ENCODE measurements around the gene GRIK4.
"Not testable (repeated sequence)": the region's sequence is repeated elsewhere in the genome, so short reads cannot be mapped to it uniquely, and the experiment has no call there.

Gene GRIK4

GRCh38 chr11:120750647-120751549 lies 239.3 kb downstream of the GRIK4 start:
- DNase-seq: no peak

DNA sequence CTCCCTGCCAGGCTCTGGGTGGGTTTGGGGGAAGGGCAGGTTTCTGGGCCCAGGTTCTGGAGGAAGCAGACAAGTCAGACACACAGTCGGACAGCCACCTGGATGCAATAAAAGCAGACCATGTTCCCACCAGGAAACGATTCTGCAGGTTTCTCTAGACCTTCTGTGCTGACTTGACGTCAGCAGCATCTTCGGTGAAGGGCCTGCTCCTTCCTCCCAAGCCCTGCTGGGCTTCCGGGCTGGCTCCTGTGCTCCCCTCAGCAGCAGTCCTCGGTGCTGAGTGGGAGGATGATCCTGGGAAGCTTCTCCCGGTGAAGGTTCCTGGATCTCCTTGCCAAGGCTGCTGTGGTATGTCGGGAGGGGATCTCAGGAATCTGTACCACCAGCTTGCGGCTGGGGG lies 240.0 kb downstream of the GRIK4 start:
- no peak for DNase-seq

- DNase-seq: no peak
Observed at GRCh38 chr11:120752668-120753067, 241.1 kb downstream of the GRIK4 start.

- DNase-seq: peak; percentile 78
Observed at GRCh38 chr11:120756931-120757330, 245.4 kb downstream of the GRIK4 start.

GRCh38 chr11:120759046-120759445 lies 247.5 kb downstream of the GRIK4 start:
- DNase-seq: no peak

- not testable (repeated sequence) for DNase-seq
Observed at GRCh38 chr11:120765710-120766109, 254.2 kb downstream of the GRIK4 start.

- DNase-seq: no peak
Observed at GRCh38 chr11:120766318-120766717, 254.8 kb downstream of the GRIK4 start.

DNA sequence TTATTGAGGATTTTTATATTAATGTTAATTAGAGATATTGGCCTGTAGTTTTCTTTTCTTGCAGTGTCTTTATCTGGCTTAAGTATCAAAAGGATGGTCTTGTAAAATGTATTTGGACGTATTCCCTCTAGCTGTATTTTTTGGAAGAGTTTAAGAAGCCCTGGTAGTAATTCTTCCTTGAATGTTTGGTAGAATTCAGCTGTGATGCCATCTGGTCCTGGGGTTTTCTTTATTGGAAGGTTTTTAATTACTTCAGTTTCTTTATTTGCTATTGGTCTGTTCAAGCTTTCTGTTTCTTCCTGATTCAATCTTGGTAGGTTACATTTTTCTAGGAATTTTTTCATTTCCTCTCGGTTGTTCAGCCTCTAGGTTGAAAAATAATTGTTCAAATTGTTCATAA lies 257.4 kb downstream of the GRIK4 start:
- DNase-seq: no peak

- DNase-seq: no peak
Observed at GRCh38 chr11:120769906-120770305, 258.4 kb downstream of the GRIK4 start.

DNA sequence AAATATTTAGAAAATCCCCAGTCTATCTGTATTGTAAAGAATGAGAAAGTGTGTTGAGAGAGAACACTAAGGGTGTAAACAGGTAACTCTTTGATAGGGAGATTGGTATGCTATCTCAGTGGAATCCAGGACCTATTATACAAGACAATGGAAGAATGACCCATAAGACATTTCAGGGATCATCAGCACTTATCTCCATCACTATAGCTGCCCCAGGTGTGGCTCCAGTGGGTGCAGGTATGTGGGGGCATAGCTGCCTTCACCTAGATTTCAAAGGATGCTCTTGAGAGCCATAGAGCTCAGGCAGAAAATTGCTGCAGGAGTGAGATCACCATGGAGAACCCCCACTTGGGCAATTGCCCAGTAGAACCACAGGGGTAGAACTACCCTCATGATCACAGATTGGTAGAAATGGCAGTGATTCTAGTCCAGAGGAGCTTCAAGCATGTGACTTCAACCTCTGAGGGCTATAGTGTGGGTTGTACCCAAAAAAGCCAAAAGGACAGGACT lies 260.1 kb downstream of the GRIK4 start:
- no peak for DNase-seq

DNA sequence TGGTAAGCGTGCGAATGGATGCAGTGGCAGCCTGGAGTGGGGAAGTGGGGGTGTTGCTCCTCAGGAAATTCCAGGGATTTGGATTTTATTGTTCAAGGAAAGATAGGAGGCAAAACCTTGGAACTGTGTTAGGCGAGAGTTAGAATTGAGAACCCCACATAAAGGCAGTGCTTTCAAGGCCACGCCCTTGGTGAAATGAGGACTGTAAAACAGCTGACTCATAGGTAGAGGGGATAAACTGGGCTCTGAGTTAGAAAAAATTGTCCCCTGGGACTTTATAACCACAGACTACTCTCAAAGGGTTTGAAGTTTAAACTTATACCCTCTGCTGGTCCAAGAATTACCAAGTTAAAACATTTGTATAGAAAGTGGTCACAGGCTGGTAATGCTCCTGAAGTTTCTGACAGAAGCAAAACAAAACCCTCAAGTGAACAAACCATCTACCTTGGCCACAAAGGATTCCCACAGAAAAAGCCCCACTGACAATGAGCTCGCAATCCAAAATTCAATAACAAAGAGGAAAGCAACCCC lies 262.0 kb downstream of the GRIK4 start:
- DNase-seq: no peak

- DNase-seq: no peak
Observed at GRCh38 chr11:120774591-120775386, 263.2 kb downstream of the GRIK4 start.

DNA sequence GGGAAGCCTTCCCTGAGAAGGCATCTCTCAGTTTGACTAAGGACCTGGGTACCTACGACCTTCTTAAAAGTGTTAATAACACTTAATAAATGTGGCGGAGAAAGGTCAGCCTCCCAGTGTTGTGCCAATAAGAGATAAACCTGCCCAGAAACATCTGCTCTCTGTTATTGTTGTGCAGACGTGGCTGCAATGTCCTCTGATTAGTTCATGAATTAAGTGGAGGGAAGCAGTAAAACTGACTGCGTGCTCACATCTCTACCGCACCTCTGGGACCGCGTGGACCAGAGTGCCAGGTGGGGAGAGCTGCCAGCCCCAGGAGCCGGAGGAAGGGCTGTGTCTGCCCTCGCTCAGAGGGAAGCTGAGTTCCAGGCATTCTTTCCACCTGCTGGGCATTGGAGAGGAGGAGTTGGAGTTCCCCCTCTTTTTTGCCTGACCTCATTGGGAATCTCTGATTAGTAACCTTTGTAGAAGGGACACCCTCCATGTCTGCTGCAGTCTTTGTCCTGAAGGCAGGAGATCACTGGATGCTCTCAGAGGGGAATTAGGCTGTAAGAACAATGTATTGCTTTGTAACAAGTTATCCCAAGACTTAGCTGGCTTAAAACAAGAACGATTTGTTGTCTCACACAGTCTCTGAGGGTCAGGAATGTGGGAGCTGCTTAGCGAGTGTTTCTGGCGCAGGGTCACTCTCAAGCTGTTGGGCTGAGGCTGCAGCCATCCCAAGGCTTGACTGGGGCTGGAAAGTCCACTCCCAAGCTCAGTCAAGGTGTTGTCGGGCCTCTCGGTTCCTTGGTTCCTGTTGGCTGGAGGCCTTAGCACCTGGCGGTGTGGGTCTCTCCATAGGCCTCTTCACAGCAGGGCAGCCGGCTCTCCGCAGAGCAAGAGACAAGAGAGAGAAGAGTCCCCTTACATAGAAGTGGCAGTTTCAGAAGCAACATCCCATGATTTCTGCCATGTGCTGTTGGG lies 264.7 kb downstream of the GRIK4 start:
- no peak for DNase-seq

DNA sequence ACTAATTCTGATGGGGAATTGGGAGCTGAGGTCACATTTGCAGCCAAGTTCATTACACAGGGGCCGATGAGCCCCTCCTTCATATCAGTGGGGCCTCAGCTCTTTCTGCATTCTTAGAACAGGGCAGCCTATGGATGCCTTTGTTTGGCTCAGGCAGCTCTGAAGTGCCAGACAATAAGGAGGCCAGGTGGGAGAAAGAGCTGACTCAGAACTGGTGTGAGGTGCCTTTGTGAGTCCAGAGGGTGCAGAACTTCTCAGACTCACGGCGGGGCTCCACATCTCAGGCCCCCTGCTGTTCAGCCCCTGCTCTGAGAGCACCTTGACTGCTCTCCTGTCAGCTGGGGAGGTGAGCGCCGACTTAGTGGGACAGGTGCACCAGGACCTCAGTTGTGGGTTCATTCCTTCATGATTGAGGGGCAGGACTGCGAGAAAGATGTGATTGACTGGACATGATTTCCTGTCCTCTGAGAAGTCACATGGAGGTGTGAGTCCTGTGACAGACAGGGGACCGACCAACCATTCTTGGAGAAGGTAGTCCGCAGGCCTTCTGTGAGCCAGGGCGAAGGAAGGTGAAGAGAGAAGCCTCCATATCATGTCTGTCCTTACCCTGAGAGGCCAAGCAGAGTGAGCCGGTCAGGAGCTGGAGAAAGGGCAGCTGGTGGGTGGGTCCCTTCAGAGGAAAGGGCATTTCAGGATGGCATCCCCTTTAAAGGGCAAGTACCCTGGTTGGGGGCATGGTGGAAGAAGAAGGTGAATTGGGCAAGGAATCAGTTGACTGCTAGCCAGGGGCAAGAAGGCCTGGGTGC lies 267.3 kb downstream of the GRIK4 start:
- DNase-seq: peak; percentile 22

DNA sequence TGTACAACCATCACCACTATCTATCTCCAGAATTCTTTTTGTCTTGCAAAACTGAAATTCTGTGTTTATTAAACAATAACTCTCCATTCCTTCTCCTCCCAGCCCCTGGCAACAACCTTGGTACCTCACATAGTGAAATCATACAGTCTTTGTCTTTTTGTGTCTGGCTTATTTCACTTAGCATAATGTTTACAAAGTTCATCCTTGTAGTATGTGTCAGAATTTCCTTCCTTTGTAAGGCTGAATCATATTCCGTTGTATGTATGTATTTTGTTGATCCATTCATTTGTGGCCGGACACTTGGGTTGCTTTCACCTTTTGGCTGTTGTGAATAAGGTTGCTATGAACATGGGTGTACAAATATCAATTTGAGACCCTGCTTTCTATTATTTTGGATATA lies 268.7 kb downstream of the GRIK4 start:
- no peak for DNase-seq

DNA sequence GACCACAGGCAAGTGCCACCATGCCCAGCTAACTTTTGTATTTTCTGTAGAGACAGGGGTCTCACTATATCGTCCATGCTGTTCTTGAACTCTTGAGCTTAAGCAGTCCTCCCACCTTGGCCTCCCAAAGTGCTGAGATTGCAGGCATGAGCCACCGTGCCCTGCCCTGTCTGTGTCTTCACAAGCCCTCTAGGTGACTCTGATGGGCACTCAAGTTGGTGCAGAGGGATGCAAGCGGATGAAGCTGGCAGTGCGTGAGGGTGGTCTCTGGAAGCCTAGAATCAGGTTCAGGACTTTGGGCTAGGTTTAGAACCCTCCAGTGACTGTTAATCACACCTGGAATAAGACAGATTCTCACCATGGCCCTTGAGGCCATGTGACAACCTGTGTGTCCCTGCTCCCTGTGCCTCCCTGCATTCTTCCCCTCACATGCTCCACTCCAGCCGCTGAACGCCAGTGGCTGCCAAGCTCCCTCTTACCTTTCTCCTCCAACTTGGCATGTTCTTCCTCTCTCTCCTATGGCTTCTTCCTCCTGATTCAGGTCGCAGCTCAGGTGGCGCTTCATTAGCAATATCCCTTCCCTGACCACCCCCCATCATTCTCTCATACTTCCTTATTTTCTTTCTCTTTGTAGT lies 270.1 kb downstream of the GRIK4 start:
- DNase-seq: no peak

GRCh38 chr11:120784566-120785251 lies 273.2 kb downstream of the GRIK4 start:
- no peak for DNase-seq

GRCh38 chr11:120785576-120785975 lies 274.0 kb downstream of the GRIK4 start:
- DNase-seq: no peak

DNA sequence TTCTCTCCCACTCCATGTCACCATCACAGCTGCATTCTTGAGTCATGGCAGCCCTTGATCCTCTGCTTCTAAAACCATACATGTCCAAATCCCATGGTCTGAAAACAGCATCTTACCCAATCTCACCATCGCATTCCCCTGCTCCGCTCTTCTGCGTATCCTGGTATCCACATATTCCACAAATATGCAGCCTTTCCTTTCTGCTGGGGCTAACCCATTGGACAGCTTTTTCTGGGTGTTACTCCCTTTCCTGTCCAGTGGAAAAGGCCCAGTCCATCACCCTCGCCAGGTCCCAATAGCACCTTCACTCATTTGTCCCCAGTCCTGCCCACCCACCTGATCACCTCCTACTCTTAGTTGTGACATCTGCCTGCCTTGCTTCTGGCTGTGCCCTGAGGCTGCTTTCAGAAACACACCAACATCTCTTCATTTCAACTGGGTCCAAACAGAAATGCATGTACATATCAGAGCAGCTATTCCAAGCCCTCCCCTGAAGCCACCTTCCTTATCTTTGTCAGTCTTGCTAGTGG lies 274.7 kb downstream of the GRIK4 start:
- no peak for DNase-seq

DNA sequence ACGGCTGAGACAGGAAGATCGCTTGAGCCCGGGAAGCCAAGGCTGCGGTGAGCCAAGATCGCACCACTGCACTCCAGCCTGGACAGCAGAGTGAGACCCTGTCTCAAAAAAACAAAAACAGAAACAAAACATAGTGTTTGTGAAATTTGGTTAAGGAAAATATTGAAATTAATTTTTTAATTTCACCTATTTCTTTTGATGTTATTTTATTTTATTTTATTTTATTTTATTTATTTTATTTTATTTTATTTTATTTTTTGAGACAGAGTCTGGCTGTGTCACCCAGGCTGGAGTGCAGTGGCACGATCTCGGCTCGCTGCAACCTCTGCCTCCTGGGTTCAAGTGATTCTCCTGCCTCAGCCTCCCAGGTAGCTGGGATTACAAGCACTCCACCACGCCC lies 275.7 kb downstream of the GRIK4 start:
- DNase-seq: not testable (repeated sequence)

Data from DMS79 (cell line).